Umbilical cord (tissue), 2 donors: Measurements from ENCODE around the gene MAD1L1. TPM values are rescaled to one million over a fixed set of nuclear protein-coding genes. Genes with fewer than 3 reads are reported as not detected.

Experiments
- DNase-seq: peaks from one replicate; pipeline ENCODE4 v3.0.0-alpha.2; 2015; ENCODE audit warnings: low spot score
- total RNA-seq: library from RNA; depleted of rRNA; stranded (reverse); fragments of >200 nt; gene quantifications from one replicate; pipeline ENCODE4 v1.2.3, GENCODE V29; 2014; ENCODE audit warnings: low replicate concordance; ENCODE audit not compliant: insufficient read depth

Gene MAD1L1
- total RNA-seq, 1 donor from 2014 or later: 23.8 TPM

- DNase-seq: peak; percentile 47
These were observed 114.0 kb downstream of the MAD1L1 start for GRCh38 chr7:2118630-2119190.

GRCh38 chr7:2118056-2118455 is 114.7 kb downstream of the MAD1L1 start:
- DNase-seq: no peak

- DNase-seq: no peak
These were observed 115.1 kb downstream of the MAD1L1 start for GRCh38 chr7:2117646-2118045.

GRCh38 chr7:2116989-2117591 is 115.7 kb downstream of the MAD1L1 start:
- peak; percentile 91 for DNase-seq

DNA sequence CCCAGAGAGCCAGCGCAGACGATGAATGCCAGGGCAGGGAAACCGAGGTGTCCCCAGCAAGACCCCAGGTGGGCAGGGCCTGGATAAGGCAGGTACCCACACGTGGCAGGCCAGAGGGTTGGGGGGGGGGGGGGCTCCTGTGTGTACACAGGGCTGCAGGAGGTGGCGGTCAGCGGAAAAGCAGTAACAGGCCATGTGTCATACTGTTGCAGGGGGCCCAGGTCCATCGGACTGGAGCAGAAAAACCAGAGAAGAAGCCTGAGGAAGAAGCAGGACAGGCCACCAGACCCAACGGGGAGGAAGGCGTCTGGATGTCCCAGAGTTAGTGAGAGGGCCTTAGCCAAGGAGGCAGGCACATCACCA is 116.3 kb downstream of the MAD1L1 start:
- DNase-seq: no peak

DNA sequence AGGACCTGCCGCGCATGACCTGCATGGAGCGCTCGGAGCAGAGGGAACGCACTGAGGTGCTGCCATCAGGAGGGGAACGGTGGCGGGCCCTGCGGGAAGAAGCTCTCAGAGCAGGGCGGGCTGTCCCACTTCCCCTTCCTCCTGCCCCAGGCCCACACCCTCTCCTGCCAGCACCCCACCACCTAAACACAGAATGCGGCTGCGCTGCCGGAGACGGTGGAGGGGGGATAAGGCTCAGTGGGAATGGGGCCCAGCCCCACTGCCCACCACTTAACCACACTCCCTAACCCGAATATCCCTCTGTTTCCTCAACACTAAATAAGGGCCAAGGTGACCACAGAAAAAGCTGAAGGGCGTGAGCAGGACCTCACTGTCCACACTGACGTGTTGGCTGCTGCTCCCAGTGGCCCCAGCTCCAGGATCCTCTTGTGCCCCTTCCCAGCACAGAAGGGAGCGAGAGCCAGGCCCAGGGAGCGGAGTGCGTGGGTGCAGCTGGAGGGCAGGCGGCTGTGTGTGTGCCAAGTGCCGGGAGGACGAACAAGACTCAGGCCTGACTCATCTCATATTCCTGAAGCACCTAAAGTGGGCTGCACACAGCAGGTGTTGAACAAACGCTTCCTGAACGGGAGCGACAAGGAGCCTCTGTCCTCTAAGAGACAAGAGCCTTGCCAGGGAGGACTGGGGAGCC is 116.8 kb downstream of the MAD1L1 start:
- DNase-seq: no peak

DNA sequence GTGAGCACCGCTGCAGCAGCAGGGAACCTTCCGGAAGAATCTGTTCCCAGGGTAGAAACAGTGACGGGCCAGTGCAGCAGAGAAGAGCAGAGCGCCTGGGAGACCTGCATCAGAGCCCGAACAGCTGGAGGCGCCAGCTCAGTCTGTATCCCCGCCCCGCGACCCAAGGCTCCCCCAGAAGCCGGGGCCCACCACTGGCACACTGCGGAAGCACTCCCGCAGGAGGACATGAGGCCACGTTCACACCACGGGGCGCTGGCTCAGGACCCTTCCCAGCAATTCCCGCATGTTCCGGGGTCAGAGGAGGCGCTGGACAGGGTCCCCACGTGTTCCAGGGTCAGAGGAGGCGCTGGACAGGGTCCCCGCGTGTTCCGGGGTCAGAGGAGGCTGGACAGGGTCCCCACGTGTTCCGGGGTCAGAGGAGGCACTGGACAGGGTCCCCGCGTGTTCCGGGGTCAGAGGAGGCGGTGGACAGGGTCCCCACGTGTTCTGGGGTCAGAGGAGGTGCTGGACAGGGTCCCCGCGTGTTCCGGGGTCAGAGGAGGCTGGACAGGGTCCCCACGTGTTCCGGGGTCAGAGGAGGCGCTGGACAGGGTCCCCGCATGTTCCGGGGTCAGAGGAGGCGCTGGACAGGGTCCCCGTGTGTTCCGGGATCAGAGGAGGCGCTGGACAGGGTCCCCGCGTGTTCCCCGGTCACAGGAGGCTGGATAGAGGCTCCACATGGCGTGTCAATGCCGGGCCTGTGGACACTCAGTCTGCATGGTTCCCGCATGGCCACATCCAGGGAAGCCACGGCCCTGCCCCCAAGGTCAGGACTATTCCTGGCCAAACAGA is 117.6 kb downstream of the MAD1L1 start:
- no peak for DNase-seq

DNA sequence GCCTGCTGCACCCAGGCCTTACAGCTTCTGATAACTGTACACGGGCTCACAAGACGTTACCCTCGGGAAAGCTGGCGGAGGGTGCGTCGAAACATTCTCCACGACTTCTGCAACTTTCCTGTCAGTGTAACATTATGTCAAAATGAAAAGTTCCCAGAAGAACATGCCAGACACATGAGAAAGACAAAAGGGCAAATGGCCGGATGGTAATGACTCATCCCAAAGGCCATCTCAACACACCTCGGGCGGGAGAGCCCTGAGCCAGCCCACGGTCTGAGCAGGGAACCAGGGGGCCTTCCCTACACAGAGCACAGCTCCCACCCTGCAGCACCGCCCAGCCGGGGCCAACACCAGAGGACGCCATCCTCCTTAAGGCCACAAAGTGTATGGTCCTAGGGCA is 118.7 kb downstream of the MAD1L1 start:
- DNase-seq: no peak

- DNase-seq: no peak
These were observed 120.2 kb downstream of the MAD1L1 start for GRCh38 chr7:2112261-2113198.

GRCh38 chr7:2111568-2111967 is 121.2 kb downstream of the MAD1L1 start:
- DNase-seq: no peak

- peak; percentile 46 for DNase-seq
These were observed 121.9 kb downstream of the MAD1L1 start for GRCh38 chr7:2110610-2111396.

- DNase-seq: peak; percentile 45
These were observed 122.7 kb downstream of the MAD1L1 start for GRCh38 chr7:2109936-2110609.

DNA sequence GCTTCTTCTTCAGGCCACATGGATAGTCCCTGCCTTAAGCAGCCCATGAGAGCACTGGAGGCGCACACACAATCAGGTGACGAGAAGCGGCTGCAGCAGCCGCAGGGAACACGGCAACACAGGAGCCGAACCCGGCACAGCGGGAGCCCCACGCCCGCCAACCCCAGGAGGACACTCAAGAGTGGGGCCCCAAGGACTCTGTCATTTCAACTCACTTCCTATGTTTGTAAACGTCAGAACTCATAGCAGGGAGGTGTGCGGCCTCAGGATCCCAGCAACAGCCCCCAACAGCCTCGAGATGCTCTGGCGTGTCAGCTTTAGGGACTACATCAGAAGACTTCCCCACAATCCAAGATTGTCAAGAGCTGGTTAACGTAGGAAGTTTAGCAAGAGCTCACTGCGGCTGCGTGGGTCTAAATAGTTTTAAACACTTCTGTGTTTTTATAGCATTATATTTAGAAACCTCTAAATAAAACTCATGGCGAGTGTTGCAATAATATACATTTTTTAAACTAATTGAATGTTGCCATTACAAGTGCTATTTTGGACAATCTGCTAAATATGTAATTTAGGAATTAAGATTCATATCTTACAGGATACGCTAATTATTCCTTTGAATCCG is 123.4 kb downstream of the MAD1L1 start:
- DNase-seq: no peak

DNA sequence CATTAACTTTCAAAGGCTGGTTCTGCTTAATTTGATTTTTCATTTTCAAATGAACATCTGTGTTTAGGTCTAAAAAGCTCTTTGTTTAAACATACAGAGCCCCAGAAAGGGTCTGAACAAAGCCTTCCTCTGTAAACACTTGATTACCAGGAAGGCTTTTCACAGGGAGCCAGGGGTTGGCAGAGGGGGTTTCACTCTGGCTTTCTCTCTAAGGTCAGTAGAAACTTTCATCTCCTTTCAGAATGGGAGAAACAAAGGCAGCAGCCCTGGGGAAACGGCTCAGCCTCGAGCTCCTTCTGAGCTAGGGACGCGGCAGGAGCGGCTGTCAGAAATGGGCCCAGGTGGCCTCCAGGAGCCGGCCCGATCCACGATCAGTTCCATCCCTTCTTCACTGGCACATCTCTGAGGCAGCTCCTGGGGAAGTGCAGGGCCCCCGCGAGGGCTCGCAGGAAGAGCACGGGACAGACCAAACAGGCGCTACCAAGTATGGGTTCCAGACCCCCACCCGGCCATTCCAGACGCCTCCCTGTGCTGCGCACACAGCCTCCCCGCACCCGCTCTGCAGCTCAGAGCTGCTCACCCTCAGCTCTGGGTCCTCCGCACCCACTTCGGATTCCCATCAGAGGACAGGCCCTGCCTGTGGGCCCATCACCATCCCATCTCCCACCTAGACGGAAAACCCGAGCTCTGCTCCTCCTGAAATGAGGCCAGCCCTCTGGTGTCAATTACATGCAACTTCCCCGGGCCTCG is 124.1 kb downstream of the MAD1L1 start:
- no peak for DNase-seq

DNA sequence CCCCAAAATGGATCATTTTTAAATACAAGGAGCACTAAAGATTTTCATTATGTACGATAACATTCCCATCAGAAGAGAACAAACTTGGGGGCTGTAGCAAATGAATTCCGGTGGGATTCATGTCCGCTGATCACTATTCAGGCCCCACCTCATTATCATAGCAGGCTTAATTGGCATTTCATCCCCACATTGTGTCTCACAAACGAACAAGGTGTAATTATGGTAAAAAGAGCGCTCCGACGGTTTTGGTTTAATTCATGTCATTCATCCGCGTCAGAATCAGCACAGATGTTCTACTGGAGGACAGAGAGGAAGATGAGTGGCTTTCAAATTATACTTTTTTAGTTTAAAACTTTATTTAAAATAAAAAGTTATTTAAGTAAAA is 124.7 kb downstream of the MAD1L1 start:
- no peak for DNase-seq

- no peak for DNase-seq
These were observed 125.2 kb downstream of the MAD1L1 start for GRCh38 chr7:2107386-2108070.

GRCh38 chr7:2106924-2107323 is 125.8 kb downstream of the MAD1L1 start:
- no peak for DNase-seq

- DNase-seq: no peak
These were observed 126.3 kb downstream of the MAD1L1 start for GRCh38 chr7:2106440-2106839.
